Liver (tissue), 9 donors: ENCODE measurements around the gene TBRG4. TPM values are rescaled to one million over a fixed set of nuclear protein-coding genes. Genes with fewer than 3 reads are reported as not detected.

ENCODE experiments used
- DNase-seq: peaks from one replicate; pipeline ENCODE4 v3.0.0-alpha.2; 2017; ENCODE audit warnings: low spot score
- H3K27ac ChIP-seq, 2 donors: one replicate each; pipeline ENCODE4 v1.7.0; 2013; ENCODE audit warnings: inconsistent platforms in 2 of 2, low read length in 2 of 2, control low read depth in 1 of 2, low read depth in 1 of 2, mild to moderate bottlenecking in 1 of 2
- H3K27me3 ChIP-seq, 4 donors: one replicate each; pipeline versions ENCODE4 v1.6.1 to v1.7.0; 2013; ENCODE audit warnings: low read length in 3 of 4, inconsistent platforms in 1 of 4, mild to moderate bottlenecking in 1 of 4, moderate library complexity in 1 of 4; ENCODE audit not compliant: control insufficient read depth in 4 of 4, insufficient read depth in 4 of 4
- H3K36me3 ChIP-seq, 4 donors: one replicate each; pipeline versions ENCODE4 v1.6.1 to v1.7.0; 2013; ENCODE audit warnings: low read length in 3 of 4, mild to moderate bottlenecking in 3 of 4, low read depth in 1 of 4, moderate library complexity in 1 of 4; ENCODE audit not compliant: control insufficient read depth in 4 of 4, insufficient read depth in 3 of 4
- H3K4me1 ChIP-seq, 4 donors: one replicate each; pipeline versions ENCODE4 v1.6.1 to v1.7.0; 2013; ENCODE audit warnings: low read length in 3 of 4, mild to moderate bottlenecking in 3 of 4, moderate library complexity in 1 of 4; ENCODE audit not compliant: control insufficient read depth in 4 of 4, insufficient read depth in 4 of 4
- H3K4me3 ChIP-seq, 3 donors: one replicate each; pipeline versions ENCODE4 v1.6.1 to v1.7.0; 2013; ENCODE audit warnings: low read length in 3 of 3, control low read depth in 1 of 3, low read depth in 1 of 3, mild to moderate bottlenecking in 1 of 3
- H3K9ac ChIP-seq, 2 donors: one replicate each; pipeline ENCODE4 v1.7.0; 2013; ENCODE audit warnings: low read length in 2 of 2, mild to moderate bottlenecking in 2 of 2, moderate library complexity in 2 of 2, control low read depth in 1 of 2, low read depth in 1 of 2
- H3K9me3 ChIP-seq, 4 donors: one replicate each; pipeline versions ENCODE4 v1.6.1 to v1.7.0; 2013; ENCODE audit warnings: low read length in 3 of 4; ENCODE audit not compliant: control insufficient read depth in 4 of 4
- EGR1 ChIP-seq, 2 donors: IDR thresholded peaks; 2 replicates each; pipeline ENCODE4 v1.6.1; 2016 to 2018; ENCODE audit warnings: antibody characterized with exemption in 2 of 2, low read depth in 2 of 2
- FOXA1 ChIP-seq: IDR thresholded peaks from 2 replicates; pipeline ENCODE4 v1.6.1; 2016; ENCODE audit warnings: antibody characterized with exemption
- FOXA2 ChIP-seq: IDR thresholded peaks from 2 replicates; pipeline ENCODE4 v1.6.1; 2016; ENCODE audit warnings: antibody characterized with exemption
- HNF4A ChIP-seq, 2 donors: conservative IDR thresholded peaks; 2 replicates each; pipeline ENCODE4 v1.6.1; 2016; ENCODE audit warnings: antibody characterized with exemption in 2 of 2, mild to moderate bottlenecking in 2 of 2
- HNF4G ChIP-seq: IDR thresholded peaks from 2 replicates; pipeline ENCODE4 v1.6.1; 2016; ENCODE audit warnings: antibody characterized with exemption
- JUND ChIP-seq, 2 donors: IDR thresholded peaks; 2 replicates each; pipeline ENCODE4 v1.6.1; 2016; ENCODE audit warnings: antibody characterized with exemption in 2 of 2
- NR2F2 ChIP-seq: IDR thresholded peaks from 2 replicates; pipeline ENCODE4 v1.6.1; 2016; ENCODE audit warnings: antibody characterized with exemption
- RAD21 ChIP-seq, 2 donors: IDR thresholded peaks; 2 replicates each; pipeline ENCODE4 v1.6.1; 2016; ENCODE audit warnings: antibody characterized with exemption in 2 of 2, mild to moderate bottlenecking in 2 of 2
- REST ChIP-seq: IDR thresholded peaks from 2 replicates; pipeline ENCODE4 v1.6.1; 2016; ENCODE audit warnings: antibody characterized with exemption, mild to moderate bottlenecking
- RXRA ChIP-seq, 2 donors: IDR thresholded peaks; 2 replicates each; pipeline ENCODE4 v1.6.1; 2017 to 2018; ENCODE audit warnings: antibody characterized with exemption in 2 of 2, mild to moderate bottlenecking in 1 of 2
- SP1 ChIP-seq: IDR thresholded peaks from 2 replicates; pipeline ENCODE4 v1.6.1; 2018; ENCODE audit warnings: antibody characterized with exemption, mild to moderate bottlenecking
- TAF1 ChIP-seq: conservative IDR thresholded peaks from 2 replicates; pipeline ENCODE4 v1.6.1; 2016; ENCODE audit warnings: antibody characterized with exemption, mild to moderate bottlenecking
- YY1 ChIP-seq: IDR thresholded peaks from 2 replicates; pipeline ENCODE4 v1.6.1; 2016; ENCODE audit warnings: antibody characterized with exemption, mild to moderate bottlenecking
- ZBTB33 ChIP-seq: IDR thresholded peaks from 2 replicates; pipeline ENCODE4 v1.6.1; 2016; ENCODE audit warnings: antibody characterized with exemption
- WGBS: extraction: QIAGEN DNeasy Blood & Tissue Kit; methylation state at CpG from one replicate; pipeline ENCODE4 v1.1.7; 2013; 5-methylcytosine and 5-hydroxymethylcytosine counted together
- polyA plus RNA-seq, 2 donors: library from polyadenylated mRNA; stranded (reverse) in 1 of 2; unstranded in 1 of 2; fragments of 200-250 nt in 1 of 2; fragments of >200 nt in 1 of 2; fragmentation: Nextera tagmentation in 1 of 2; extraction: Ambion mirVana in 1 of 2; gene quantifications; one replicate each; pipeline versions ENCODE4 v1.2.1 to v1.2.3, GENCODE V29; 2013 to 2015
- total RNA-seq, 2 donors: library from RNA; depleted of rRNA; stranded (reverse); fragments of >200 nt; gene quantifications; one replicate each; pipeline ENCODE4 v1.2.3, GENCODE V29; 2014
- TF ChIP-seq, protein P1 (sequence below): fragments of 150-350 bp; IDR thresholded peaks from 2 replicates; pipeline ENCODE4 v1.5.1; 2017; ENCODE audit warnings: improper control_type of control experiment, low read depth, low read length; ENCODE audit not compliant: missing input control
- TF ChIP-seq, protein P2 (sequence below): IDR thresholded peaks from 2 replicates; pipeline ENCODE4 v1.6.1; 2016; ENCODE audit warnings: antibody characterized with exemption
- TF ChIP-seq, protein P3 (sequence below): IDR thresholded peaks from 2 replicates; pipeline ENCODE4 v1.6.1; 2016; ENCODE audit warnings: antibody characterized with exemption
- donor health status: healthy.
- donor health status: healthy.
- donor health status: healthy.
- donor health status: healthy.
- donor health status: healthy.

TBRG4 gene
- total and polyA plus RNA-seq, 4 donors: 30.3 to 47.6 (median 38.2) TPM

DNA sequence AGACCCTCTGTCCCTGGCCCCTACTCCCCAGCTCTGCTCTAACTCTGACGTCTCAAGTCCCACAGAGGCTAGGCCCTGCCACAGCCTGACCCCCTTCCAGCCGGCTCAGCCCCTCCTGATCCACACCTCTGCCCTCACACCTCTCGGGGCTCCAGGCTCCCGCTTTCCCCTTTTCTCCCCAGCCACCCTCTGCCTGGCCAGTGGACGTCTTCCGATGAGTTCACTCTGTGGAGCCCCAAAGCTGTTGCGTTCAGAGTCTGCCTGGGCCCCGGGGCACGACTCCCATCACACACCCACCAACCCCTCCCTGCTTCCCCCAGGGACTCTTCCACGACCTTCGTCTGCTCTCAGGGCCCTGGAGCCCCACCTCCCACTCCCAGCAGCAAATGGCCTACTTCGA, 18.4 kb upstream of the TBRG4 start (continued):
- TF ChIP-seq, protein P1, sequence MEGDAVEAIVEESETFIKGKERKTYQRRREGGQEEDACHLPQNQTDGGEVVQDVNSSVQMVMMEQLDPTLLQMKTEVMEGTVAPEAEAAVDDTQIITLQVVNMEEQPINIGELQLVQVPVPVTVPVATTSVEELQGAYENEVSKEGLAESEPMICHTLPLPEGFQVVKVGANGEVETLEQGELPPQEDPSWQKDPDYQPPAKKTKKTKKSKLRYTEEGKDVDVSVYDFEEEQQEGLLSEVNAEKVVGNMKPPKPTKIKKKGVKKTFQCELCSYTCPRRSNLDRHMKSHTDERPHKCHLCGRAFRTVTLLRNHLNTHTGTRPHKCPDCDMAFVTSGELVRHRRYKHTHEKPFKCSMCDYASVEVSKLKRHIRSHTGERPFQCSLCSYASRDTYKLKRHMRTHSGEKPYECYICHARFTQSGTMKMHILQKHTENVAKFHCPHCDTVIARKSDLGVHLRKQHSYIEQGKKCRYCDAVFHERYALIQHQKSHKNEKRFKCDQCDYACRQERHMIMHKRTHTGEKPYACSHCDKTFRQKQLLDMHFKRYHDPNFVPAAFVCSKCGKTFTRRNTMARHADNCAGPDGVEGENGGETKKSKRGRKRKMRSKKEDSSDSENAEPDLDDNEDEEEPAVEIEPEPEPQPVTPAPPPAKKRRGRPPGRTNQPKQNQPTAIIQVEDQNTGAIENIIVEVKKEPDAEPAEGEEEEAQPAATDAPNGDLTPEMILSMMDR: no peak
- no peak for TF ChIP-seq EGR1 (IDR thresholded peaks at IDR 0.05; ENCODE audit: low read depth in 2 of 2)
- no peak for TF ChIP-seq TAF1

GRCh38 chr7:45129181-45129800, 17.8 kb upstream of the TBRG4 start:
- WGBS: 90% methylated on average over 15 of the region's 15 CpGs
- DNase-seq: no peak
- Histone ChIP-seq H3K4me3 (no peak overlapping the region), H3K9ac (no peak overlapping the region), H3K9me3 (no peaks in the 10 kb centered on the region), H3K36me3 (no peaks in the 10 kb centered on the region), H3K27me3 (no peaks in the 10 kb centered on the region), H3K4me1 (peaks cover 0 to 13% (median 9%) of the 10 kb centered on the region in 4 donors), H3K27ac (no peak overlapping the region)
- no peak for TF ChIP-seq SP1
- TF ChIP-seq, protein P2, sequence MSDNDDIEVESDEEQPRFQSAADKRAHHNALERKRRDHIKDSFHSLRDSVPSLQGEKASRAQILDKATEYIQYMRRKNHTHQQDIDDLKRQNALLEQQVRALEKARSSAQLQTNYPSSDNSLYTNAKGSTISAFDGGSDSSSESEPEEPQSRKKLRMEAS: no peak
- no peak for TF ChIP-seq TAF1
- TF ChIP-seq, protein P3, sequence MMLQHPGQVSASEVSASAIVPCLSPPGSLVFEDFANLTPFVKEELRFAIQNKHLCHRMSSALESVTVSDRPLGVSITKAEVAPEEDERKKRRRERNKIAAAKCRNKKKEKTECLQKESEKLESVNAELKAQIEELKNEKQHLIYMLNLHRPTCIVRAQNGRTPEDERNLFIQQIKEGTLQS: no peak
- TF ChIP-seq FOXA1: no peak
- no peak for TF ChIP-seq JUND (IDR thresholded peaks at IDR 0.05)
- no peak for TF ChIP-seq RXRA (IDR thresholded peaks at IDR 0.05)
- TF ChIP-seq HNF4G: no peak
- no peak for TF ChIP-seq FOXA2
- TF ChIP-seq HNF4A (conservative IDR thresholded peaks at IDR 0.05): no peak
- no peak for TF ChIP-seq NR2F2
- no peak for TF ChIP-seq RAD21 (IDR thresholded peaks at IDR 0.05)

GRCh38 chr7:45126920-45127319, 15.4 kb upstream of the TBRG4 start:
- no peak for TF ChIP-seq RXRA (IDR thresholded peaks at IDR 0.05)
- TF ChIP-seq FOXA1: no peak
- no peak for TF ChIP-seq YY1
- Histone ChIP-seq H3K27ac (no peak overlapping the region), H3K9me3 (no peaks in the 10 kb centered on the region), H3K4me1 (no peaks in the 10 kb centered on the region), H3K9ac (no peak overlapping the region), H3K36me3 (no peaks in the 10 kb centered on the region), H3K4me3 (no peak overlapping the region), H3K27me3 (no peaks in the 10 kb centered on the region)
- WGBS: 86% methylated on average over 6 of the region's 6 CpGs
- no peak for DNase-seq

GRCh38 chr7:45126201-45126600, 14.7 kb upstream of the TBRG4 start:
- 91% methylated on average over 6 of the region's 6 CpGs for WGBS
- no peak for DNase-seq
- no peak overlapping the region for H3K4me3 ChIP-seq
- no peaks in the 10 kb centered on the region for H3K9me3 ChIP-seq
- H3K27ac ChIP-seq: no peak overlapping the region
- H3K27me3 ChIP-seq: no peaks in the 10 kb centered on the region
- H3K36me3 ChIP-seq: no peaks in the 10 kb centered on the region
- no peak overlapping the region for H3K9ac ChIP-seq
- no peak for TF ChIP-seq SP1
- no peak for TF ChIP-seq NR2F2
- TF ChIP-seq RAD21 (IDR thresholded peaks at IDR 0.05): no peak
- no peak for TF ChIP-seq REST
- no peak for TF ChIP-seq EGR1 (IDR thresholded peaks at IDR 0.05; ENCODE audit: low read depth in 2 of 2)
- TF ChIP-seq HNF4A (conservative IDR thresholded peaks at IDR 0.05): no peak
- TF ChIP-seq FOXA1: no peak
- no peak for TF ChIP-seq HNF4G
- no peak for TF ChIP-seq YY1
- TF ChIP-seq FOXA2: no peak
- TF ChIP-seq ZBTB33: no peak
- no peaks in the 10 kb centered on the region for H3K4me1 ChIP-seq
